K562 (cell line): ENCODE results near the gene EFNA1. TPM values are rescaled to one million over a fixed set of nuclear protein-coding genes. Genes with fewer than 3 reads are reported as not detected.
A peak's percentile ranks its signal among the peaks of the same experiment; 100 is the strongest.

Source experiments
- ATAC-seq: fragments of 200-7000 bp; cut with Tn5 transposase; 3 replicates; pipeline ENCODE4 v1.9.1; 2020; ENCODE audit warnings: moderate library complexity
- BruUV-seq: library from RNA; stranded (reverse); fragments of 400-500 nt; replicated peaks from 2 replicates; lab custom pipeline; 2021; lab: Mats Ljungman, UMichigan
- CTCF ChIA-PET: fragments of 300-600 bp; formaldehyde crosslinking; extraction: SDS; loops from one replicate; lab custom pipeline; 2021; ENCODE audit warnings: low intra/inter-chr PET ratio; lab: Yijun Ruan, JAX
- POLR2A ChIA-PET: fragments of 300-600, 350-650 bp; sonication (Branson Sonifier 250); formaldehyde crosslinking; extraction: SDS; loops from one replicate; lab custom pipeline; 2021; ENCODE audit warnings: antibody characterized with exemption, inconsistent platforms; lab: Yijun Ruan, JAX
- DNase-seq, 4 experiments: peaks; one replicate each; pipeline versions ENCODE4 v3.0.0 to v3.0.0-alpha.2; 2011 to 2018; ENCODE audit warnings: low spot score in 3 of 4, mixed read lengths in 3 of 4; ENCODE audit errors: extremely low read depth in 1 of 4
- FAIRE-seq: peaks from 2 replicates; lab custom pipeline; 2011; peaks lifted over from hg19 to GRCh38; lab: Jason Lieb, UNC
- H2AFZ ChIP-seq: 2 replicates; pipeline ENCODE4 v1.6.0; 2011; ENCODE audit warnings: low read depth, low read length, control low read depth, inconsistent platforms
- H3K27ac ChIP-seq: fragments of 200-600 bp; 3 replicates; pipeline ENCODE4 v1.8.0; 2011; ENCODE audit warnings: low read depth, mild to moderate bottlenecking, control low read depth, inconsistent platforms, low read length, moderate library complexity, mixed read lengths; ENCODE audit errors: extremely low read depth
- H3K27me3 ChIP-seq, 2 experiments: fragments of 300-600 bp in 1 of 2; 2 replicates in 1 of 2; 3 replicates in 1 of 2; pipeline versions ENCODE4 v1.6.0 to v1.8.0; 2011; ENCODE audit warnings: inconsistent platforms in 2 of 2, low read length in 2 of 2, mild to moderate bottlenecking in 1 of 2, mixed read lengths in 1 of 2, moderate library complexity in 1 of 2; ENCODE audit not compliant: control insufficient read depth in 2 of 2, insufficient read depth in 2 of 2
- H3K36me3 ChIP-seq: fragments of 300-600 bp; 3 replicates; pipeline ENCODE4 v1.8.0; 2011; ENCODE audit warnings: mild to moderate bottlenecking, low read length, inconsistent platforms; ENCODE audit not compliant: control insufficient read depth, insufficient read depth
- H3K4me1 ChIP-seq, 2 experiments: fragments of 200-600 bp in 1 of 2; replicated peaks in 1 of 2; 2 replicates in 1 of 2; 3 replicates in 1 of 2; pipeline versions ENCODE4 v1.5.1 to v1.8.0; 2011; ENCODE audit warnings: inconsistent platforms in 2 of 2, low read length in 2 of 2, mild to moderate bottlenecking in 1 of 2, mixed read lengths in 1 of 2, moderate library complexity in 1 of 2; ENCODE audit not compliant: control insufficient read depth in 2 of 2, insufficient read depth in 2 of 2
- H3K4me2 ChIP-seq: 2 replicates; pipeline ENCODE4 v1.6.1; 2011; ENCODE audit warnings: low read length, control low read depth, inconsistent platforms, mixed read lengths; ENCODE audit not compliant: insufficient read depth
- H3K4me3 ChIP-seq: fragments of 200-600 bp; sonication (generic), shearing (Covaris generic); 2 replicates; pipeline ENCODE4 v1.5.1; 2016; ENCODE audit warnings: control low read depth, inconsistent platforms
- H3K79me2 ChIP-seq: fragments of 200-600 bp; 3 replicates; pipeline ENCODE4 v1.8.0; 2011; ENCODE audit warnings: low read length, inconsistent platforms; ENCODE audit not compliant: control insufficient read depth, insufficient read depth
- H3K9ac ChIP-seq, 2 experiments: 2 replicates each; pipeline versions ENCODE4 v1.6.0 to v1.6.1; 2011; ENCODE audit warnings: low read depth in 2 of 2, low read length in 2 of 2, control low read depth in 1 of 2, inconsistent platforms in 1 of 2, mild to moderate bottlenecking in 1 of 2, mixed read lengths in 1 of 2; ENCODE audit not compliant: insufficient read depth in 1 of 2
- H3K9me1 ChIP-seq: one replicate; pipeline ENCODE4 v1.6.0; 2011; ENCODE audit warnings: inconsistent platforms, mild to moderate bottlenecking, low read length, moderate library complexity; ENCODE audit not compliant: control insufficient read depth, insufficient read depth
- H3K9me3 ChIP-seq: replicated peaks from 2 replicates; pipeline ENCODE4 v1.5.1; 2011; ENCODE audit warnings: low read depth, low read length, inconsistent platforms; ENCODE audit not compliant: control insufficient read depth, insufficient read depth
- H4K20me1 ChIP-seq: replicated peaks from 2 replicates; pipeline ENCODE4 v1.6.1; 2011; ENCODE audit warnings: low read length, inconsistent platforms, mixed read lengths; ENCODE audit not compliant: control insufficient read depth, insufficient read depth
- ARID1B ChIP-seq: fragments of 450-650 bp; IDR thresholded peaks from 2 replicates; pipeline ENCODE4 v1.6.1; 2016; ENCODE audit warnings: antibody characterized with exemption, mild to moderate bottlenecking, inconsistent platforms
- BRCA1 ChIP-seq, 2 experiments: fragments of 450-650 bp in 1 of 2; sonication (generic) in 1 of 2; formaldehyde crosslinking in 1 of 2; IDR thresholded peaks; 2 replicates each; pipeline versions ENCODE4 v1.5.0 to v1.6.1; 2017 to 2020; ENCODE audit warnings: mild to moderate bottlenecking in 1 of 2, missing genetic modification reagents in 1 of 2
- EGR1 ChIP-seq: fragments of 450-650 bp; conservative IDR thresholded peaks from 2 replicates; pipeline ENCODE4 v1.6.1; 2017; ENCODE audit warnings: mild to moderate bottlenecking
- FUS ChIP-seq: fragments of 200-400 bp; formaldehyde crosslinking; optimal IDR thresholded peaks from 2 replicates; pipeline ENCODE3; 2017; ENCODE audit warnings: low read depth, low read length
- HES1 ChIP-seq: fragments of 450-650 bp; IDR thresholded peaks from 2 replicates; pipeline ENCODE4 v1.6.1; 2016; ENCODE audit warnings: low read depth, mild to moderate bottlenecking, moderate library complexity
- MECOM ChIP-seq: fragments of 250-450 bp; sonication (Bioruptor Pico); IDR thresholded peaks from 2 replicates; pipeline ENCODE4 v1.8.0; 2022; ENCODE audit warnings: inconsistent platforms
- NFE2 ChIP-seq: IDR thresholded peaks from 2 replicates; pipeline ENCODE4 v1.6.1; 2014; ENCODE audit warnings: antibody characterized with exemption, low read depth
- NFIC ChIP-seq: fragments of 450-650 bp; IDR thresholded peaks from 2 replicates; pipeline ENCODE4 v1.6.1; 2017; ENCODE audit warnings: mild to moderate bottlenecking, inconsistent platforms
- PHF8 ChIP-seq: fragments of 200-600 bp; sonication (generic); IDR thresholded peaks from 2 replicates; pipeline ENCODE4 v1.6.1; 2012; ENCODE audit warnings: mixed run types, mild to moderate bottlenecking, inconsistent platforms, low read length, moderate library complexity, borderline replicate concordance
- POLR2G ChIP-seq: fragments of 200-400 bp; formaldehyde crosslinking; IDR thresholded peaks from 2 replicates; pipeline ENCODE4 v1.6.1; 2017; ENCODE audit warnings: low read depth, mild to moderate bottlenecking, antibody characterized with exemption, low read length, moderate library complexity
- SIN3A ChIP-seq, 2 experiments: fragments of 150-350 bp in 1 of 2; IDR thresholded peaks; 2 replicates each; pipeline ENCODE4 v1.6.1; 2011 to 2016; ENCODE audit warnings: borderline replicate concordance in 2 of 2, low read depth in 2 of 2, low read length in 2 of 2, mild to moderate bottlenecking in 2 of 2, moderate library complexity in 2 of 2; ENCODE audit not compliant: control insufficient read depth in 1 of 2
- SP1 ChIP-seq: sonication (generic); formaldehyde crosslinking; IDR thresholded peaks from 2 replicates; pipeline ENCODE4 v1.8.1; 2022; ENCODE audit warnings: mild to moderate bottlenecking, missing genetic modification reagents
- THAP12 ChIP-seq: fragments of 250-450 bp; sonication (Bioruptor Pico); IDR thresholded peaks from 2 replicates; pipeline ENCODE4 v1.9.0; 2021; ENCODE audit warnings: mild to moderate bottlenecking, inconsistent platforms
- TRIM24 ChIP-seq, 2 experiments: fragments of 450-650 bp; IDR thresholded peaks; 2 replicates each; pipeline ENCODE4 v1.6.1; 2016
- ZKSCAN3 ChIP-seq: fragments of 250-450 bp; sonication (Bioruptor Pico); IDR thresholded peaks from 2 replicates; pipeline ENCODE4 v1.4.0; 2020
- ZNF639 ChIP-seq, 2 experiments: fragments of 200-800 bp in 1 of 2; sonication (Bioruptor generic) in 1 of 2; sonication (generic) in 1 of 2; formaldehyde crosslinking in 1 of 2; IDR thresholded peaks in 1 of 2; conservative IDR thresholded peaks in 1 of 2; 2 replicates each; pipeline versions ENCODE4 v1.5.0 to v1.6.1; 2016 to 2020; ENCODE audit warnings: missing compliant biosample characterization in 1 of 2, missing genetic modification characterization in 1 of 2, missing genetic modification reagents in 1 of 2
- WGBS: fragments of 100-300 bp; shearing (Covaris generic); methylation state at CpG from one replicate; pipeline ENCODE4 v1.1.6; 2016; ENCODE audit warnings: low coverage, mixed read lengths; ENCODE audit not compliant: insufficient coverage; ENCODE audit errors: missing lambda C conversion rate; 5-methylcytosine and 5-hydroxymethylcytosine counted together
- in situ Hi-C: fragments of 300-500 bp; cut with MboI; formaldehyde crosslinking; loops from 4 replicates; pipeline ENCODE4 v1.15.0; 2018; ENCODE audit warnings: inconsistent platforms, mixed read lengths
- intact Hi-C: fragments of 100-400 bp; cut with micrococcal nuclease; formaldehyde crosslinking; loops from 2 replicates; pipeline ENCODE4 v1.14.2; 2022
- polyA plus RNA-seq, 8 experiments: library from polyadenylated mRNA; depleted of rRNA in 4 of 8; stranded (reverse) in 5 of 8; unstranded in 3 of 8; fragments of >200 nt; fragmentation: Nextera tagmentation in 2 of 8; fragmentation: Illumina TruSeq in 1 of 8; extraction: Ambion mirVana in 2 of 8; extraction: Trizol in 1 of 8; gene quantifications; 2 replicates each; pipeline versions ENCODE4 v1.2.1 to v1.2.3, GENCODE V29; 2011 to 2014; ENCODE audit warnings: inconsistent platforms in 1 of 8, missing spikeins in 1 of 8
- total RNA-seq, 7 experiments: library from RNA; depleted of rRNA in 6 of 7; stranded (reverse); fragments of >200 nt in 6 of 7; fragmentation: Illumina TruSeq in 2 of 7; extraction: Trizol in 2 of 7; gene quantifications; 2 replicates each; pipeline versions ENCODE4 v1.2.1 to v1.2.3, GENCODE V29; 2011 to 2021; ENCODE audit warnings: low replicate concordance in 1 of 7

The EFNA1 gene
- total and polyA plus RNA-seq, 9 of the 15 experiments (the other 6 are each of a cell fraction or from before 2014, with no cell fraction given), result 2.1 to 9.3 (median 3.0) TPM

GRCh38 chr1:155085504-155086127 is 42.1 kb upstream of the EFNA1 start:
- Histone ChIP-seq H2AFZ (peak overlapping the region; percentile 95), H3K4me2 (peak overlapping the region; percentile 93), H3K27ac (peak overlapping the region; percentile 72), H3K4me3 (peak overlapping the region; percentile 59), H3K9ac (peak overlapping the region; percentile 77 to 92; a peak in 3 of 4 replicates), H3K9me3 (no peaks in the 10 kb centered on the region), H3K27me3 (peaks cover 3 to 8% of the 10 kb centered on the region in 2 experiments; a peak in 2 of 5 replicates), H4K20me1 (peaks cover 26% of the 10 kb centered on the region), H3K79me2 (peaks cover 5% of the 10 kb centered on the region; the same call in 2 of the 3 replicates), H3K4me1 (peaks cover 21 to 54% of the 10 kb centered on the region in 2 experiments), H3K36me3 (peaks cover 7% of the 10 kb centered on the region; the same call in 1 of the 3 replicates), H3K9me1 (no peaks in the 10 kb centered on the region)
- CTCF ChIA-PET, result interaction anchor here (0.7 to 9.0 kb wide), 6 partner anchors 23 to 1153 kb away, joined by 3 to 153 read pairs (median 5); partner anchors contain the start of gene EFNA4
- ATAC-seq (peak; percentile 42), FAIRE-seq (peak; percentile 74), DNase-seq (peak; percentile 59 to 81 (median 64))
- intact Hi-C loops, result loop anchor here (2.0 to 5.0 kb wide), 2 partner anchors 15 to 528 kb away; partner anchors contain the start of gene UBE2Q1
- POLR2A ChIA-PET, result interaction anchor here (0.8 to 1.2 kb wide), 2 partner anchors 22 to 33 kb away, joined by 3 to 6 read pairs; partner anchors contain the start of gene EFNA4
- in situ Hi-C loops, result no loop called here
- WGBS, result under 1% methylated on average over 28 of the region's 32 CpGs
- BruUV-seq, result no TSS peak
- TF ChIP-seq TRIM24 (IDR thresholded peaks at IDR 0.05) (peak in 1 of 2 experiments; percentile 49; a peak in 1 of 4 replicates), EGR1 (peak; percentile 43; the same call in 1 of the 2 replicates), POLR2G (0 out of 2 replicates have a peak, but pooled peaks have one; percentile 3), ARID1B (0 out of 2 replicates have a peak, but pooled peaks have one; percentile 6), SIN3A (IDR thresholded peaks at IDR 0.05; ENCODE audit: borderline replicate concordance in 2 of 2, control insufficient read depth in 1 of 2, low read depth in 2 of 2, low read length in 2 of 2) (peak in 1 of 2 experiments; percentile 9; a peak in 2 of 4 replicates), BRCA1 (IDR thresholded peaks at IDR 0.05) (no peak), BRCA1 (CRISPR knock-in tag; IDR thresholded peaks at IDR 0.05) (0 out of 2 replicates have a peak, but pooled peaks have one; percentile 34), HES1 (no peak), FUS (no peak), NFE2 (0 out of 2 replicates have a peak, but pooled peaks have one; percentile 6), ZNF639 (CRISPR knock-in tag; conservative IDR thresholded peaks at IDR 0.05 in 1 of 2, IDR thresholded peaks at IDR 0.05 in 1 of 2) (no peak), NFIC (peak; percentile 55; the same call in 1 of the 2 replicates), MECOM (no peak), THAP12 (CRISPR knock-in tag) (0 out of 2 replicates have a peak, but pooled peaks have one; percentile 10), ZKSCAN3 (no peak), PHF8 (peak; percentile 23; the same call in 1 of the 2 replicates), SP1 (CRISPR knock-in tag) (0 out of 2 replicates have a peak, but pooled peaks have one; percentile 20)
